ENCODE results near the gene NLK. TPM values are rescaled to one million over a fixed set of nuclear protein-coding genes. Genes with fewer than 3 reads are reported as not detected.
"Not testable (repeated sequence)": the region's sequence is repeated elsewhere in the genome, so short reads cannot be mapped to it uniquely, and the experiment has no call there.

NLK gene
- total RNA-seq, 1 experiment from 2014 or later = 14.9 TPM

GRCh38 chr17:28238547-28239270 lies 196.2 kb downstream of the NLK start:
- CTCF ChIA-PET; H3K9me3 ChIP-seq (ENCODE audit: low read length); H3K4me2 ChIP-seq (ENCODE audit: low read length); H3K36me3 ChIP-seq (ENCODE audit: low read depth, low read length); H3K4me1 ChIP-seq (ENCODE audit: insufficient read depth, low read length); intact Hi-C loops (cut with micrococcal nuclease); ATAC-seq; POLR2A ChIA-PET (ENCODE audit: unreplicated experiment); BruUV-seq (replicated peaks); H3K9me2 ChIP-seq (replicated peaks; ENCODE audit: low read length); H3F3A ChIP-seq (ENCODE audit: low read length, unreplicated experiment); H3K79me2 ChIP-seq (ENCODE audit: low read length); H3K27ac ChIP-seq (ENCODE audit: low read length); DNase-seq; H2AFZ ChIP-seq (ENCODE audit: low read length); H3K4me3 ChIP-seq (ENCODE audit: low read length); H3K9ac ChIP-seq (ENCODE audit: low read length); H4K20me1 ChIP-seq (ENCODE audit: low read length); H3K27me3 ChIP-seq (ENCODE audit: low read length): not testable (repeated sequence)

GRCh38 chr17:28239271-28239624 lies 196.8 kb downstream of the NLK start:
- no peak overlapping the region for H3K4me2 ChIP-seq (ENCODE audit: low read length)
- H3K4me1 ChIP-seq (ENCODE audit: insufficient read depth, low read length) = peaks cover 6% of the 10 kb centered on the region
- CTCF ChIA-PET = no interaction called here
- no peaks in the 10 kb centered on the region for H3K9me2 ChIP-seq (replicated peaks; ENCODE audit: low read length)
- ATAC-seq = no peak
- no peaks in the 10 kb centered on the region for H3F3A ChIP-seq (ENCODE audit: low read length, unreplicated experiment)
- H2AFZ ChIP-seq (ENCODE audit: low read length) = no peak overlapping the region
- no TSS peak for BruUV-seq (replicated peaks)
- DNase-seq = no peak
- H3K27me3 ChIP-seq (ENCODE audit: low read length) = no peaks in the 10 kb centered on the region
- H3K79me2 ChIP-seq (ENCODE audit: low read length) = no peaks in the 10 kb centered on the region
- intact Hi-C loops (cut with micrococcal nuclease) = no loop called here
- no peak overlapping the region for H3K4me3 ChIP-seq (ENCODE audit: low read length)
- H3K9me3 ChIP-seq (ENCODE audit: low read length) = no peaks in the 10 kb centered on the region
- H3K27ac ChIP-seq (ENCODE audit: low read length) = no peak overlapping the region
- POLR2A ChIA-PET (ENCODE audit: unreplicated experiment) = no interaction called here
- H4K20me1 ChIP-seq (ENCODE audit: low read length) = no peaks in the 10 kb centered on the region
- H3K36me3 ChIP-seq (ENCODE audit: low read depth, low read length) = no peaks in the 10 kb centered on the region
- no peak overlapping the region for H3K9ac ChIP-seq (ENCODE audit: low read length)
- no peak for TF ChIP-seq EZH2 (IDR thresholded peaks at IDR 0.05; ENCODE audit: low read length, unreplicated experiment)
- no peak for TF ChIP-seq EZH2phosphoT487 (IDR thresholded peaks at IDR 0.05; ENCODE audit: borderline replicate concordance, low read length)
- TF ChIP-seq CTCF (conservative IDR thresholded peaks at IDR 0.05; ENCODE audit: low read depth, low read length) = no peak; the same call in 1 of the 2 replicates

- ATAC-seq = no peak
- intact Hi-C loops (cut with micrococcal nuclease) = no loop called here
- CTCF ChIA-PET = no interaction called here
Observed at GRCh38 chr17:28240688-28241340, 198.3 kb downstream of the NLK start.

More at GRCh38 chr17:28240688-28241340, 198.3 kb downstream of the NLK start:
- H3K4me2 ChIP-seq (ENCODE audit: low read length) = no peak overlapping the region
- H3K4me1 ChIP-seq (ENCODE audit: insufficient read depth, low read length) = no peaks in the 10 kb centered on the region
- no peaks in the 10 kb centered on the region for H3K79me2 ChIP-seq (ENCODE audit: low read length)
- H3K9me3 ChIP-seq (ENCODE audit: low read length) = no peaks in the 10 kb centered on the region
- no TSS peak for BruUV-seq (replicated peaks)
- H3K27ac ChIP-seq (ENCODE audit: low read length) = no peak overlapping the region
- no peak overlapping the region for H2AFZ ChIP-seq (ENCODE audit: low read length)
- no peak for TF ChIP-seq CTCF (conservative IDR thresholded peaks at IDR 0.05; ENCODE audit: low read depth, low read length)
- TF ChIP-seq EZH2phosphoT487 (IDR thresholded peaks at IDR 0.05; ENCODE audit: borderline replicate concordance, low read length) = no peak
- no peak for TF ChIP-seq EZH2 (IDR thresholded peaks at IDR 0.05; ENCODE audit: low read length, unreplicated experiment)
- POLR2A ChIA-PET (ENCODE audit: unreplicated experiment) = no interaction called here
- no peaks in the 10 kb centered on the region for H3K27me3 ChIP-seq (ENCODE audit: low read length)
- H3F3A ChIP-seq (ENCODE audit: low read length, unreplicated experiment) = no peaks in the 10 kb centered on the region
- no peak overlapping the region for H3K4me3 ChIP-seq (ENCODE audit: low read length)
- no peak overlapping the region for H3K9ac ChIP-seq (ENCODE audit: low read length)
- DNase-seq = no peak
- H3K36me3 ChIP-seq (ENCODE audit: low read depth, low read length) = no peaks in the 10 kb centered on the region
- H3K9me2 ChIP-seq (replicated peaks; ENCODE audit: low read length) = no peaks in the 10 kb centered on the region
- no peaks in the 10 kb centered on the region for H4K20me1 ChIP-seq (ENCODE audit: low read length)
